ENCODE measurements around the gene CLPTM1.

CLPTM1 gene

GRCh38 chr19:44984005-44984404, 28.8 kb downstream of the CLPTM1 start:
- no peak for TF ChIP-seq CTCF (IDR thresholded peaks at IDR 0.05; ENCODE audit: low read depth, low read length)

DNA sequence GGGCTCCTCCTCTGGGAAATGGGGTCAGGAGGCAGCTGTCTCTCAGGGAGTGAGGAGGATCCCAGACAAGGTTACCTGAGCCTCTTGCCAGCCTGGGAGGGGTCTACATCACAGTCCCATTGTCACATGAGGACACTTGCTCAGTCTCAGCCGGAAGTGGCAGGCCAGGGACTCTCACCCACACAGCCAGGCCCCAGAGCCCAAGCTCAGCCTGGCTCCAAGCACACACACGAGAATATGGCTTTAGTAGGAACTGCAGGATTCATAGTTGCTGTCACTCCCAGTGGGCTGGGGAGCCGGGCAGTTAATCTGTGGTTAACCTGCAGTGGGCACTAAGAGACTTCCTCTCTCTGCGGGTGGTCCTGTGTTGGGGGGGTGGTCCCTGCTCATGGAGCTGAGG, 30.3 kb downstream of the CLPTM1 start:
- in situ Hi-C loops (cut with HindIII; ENCODE audit: low sequenced_read_pairs): no loop called here
- H3K4me3 ChIP-seq (ENCODE audit: low read depth, low read length): no peak overlapping the region
- no peak for DNase-seq (ENCODE audit: low read depth, low spot score)
- no peak for TF ChIP-seq CTCF (IDR thresholded peaks at IDR 0.05; ENCODE audit: low read depth, low read length)

More at GRCh38 chr19:44984005-44984404, 28.8 kb downstream of the CLPTM1 start:
- in situ Hi-C loops (cut with HindIII; ENCODE audit: low sequenced_read_pairs): no loop called here
- no peak for DNase-seq (ENCODE audit: low read depth, low spot score)
- no peak overlapping the region for H3K4me3 ChIP-seq (ENCODE audit: low read depth, low read length)

- DNase-seq (ENCODE audit: low read depth, low spot score): no peak
- in situ Hi-C loops (cut with HindIII; ENCODE audit: low sequenced_read_pairs): no loop called here
- no peak for TF ChIP-seq CTCF (IDR thresholded peaks at IDR 0.05; ENCODE audit: low read depth, low read length)
- no peak overlapping the region for H3K4me3 ChIP-seq (ENCODE audit: low read depth, low read length)
Observed at GRCh38 chr19:44986389-44986788, 31.2 kb downstream of the CLPTM1 start.

GRCh38 chr19:44987148-44987675, 32.0 kb downstream of the CLPTM1 start:
- in situ Hi-C loops (cut with HindIII; ENCODE audit: low sequenced_read_pairs): no loop called here
- no peak overlapping the region for H3K4me3 ChIP-seq (ENCODE audit: low read depth, low read length)
- no peak for TF ChIP-seq CTCF (IDR thresholded peaks at IDR 0.05; ENCODE audit: low read depth, low read length)

DNA sequence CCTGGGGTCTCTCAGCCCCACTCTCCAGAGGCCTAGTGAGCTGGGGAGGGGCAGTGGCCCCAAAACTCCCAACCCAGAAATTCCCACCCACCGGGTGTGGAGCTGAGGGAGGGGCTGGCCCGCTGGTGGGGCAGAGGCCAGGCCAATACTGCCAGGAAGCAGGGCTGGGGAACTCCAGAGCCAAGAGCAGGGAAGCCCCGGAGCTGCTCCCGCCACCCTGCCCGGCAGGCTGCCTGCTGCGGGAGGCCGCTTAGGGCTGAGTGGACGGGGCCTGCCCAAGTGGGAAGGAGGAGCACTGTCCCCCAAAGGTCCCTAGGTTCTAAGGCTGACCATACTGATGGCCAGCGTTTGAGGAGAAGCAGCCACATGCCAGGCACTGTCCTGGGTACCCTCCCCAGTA, 33.1 kb downstream of the CLPTM1 start:
- DNase-seq (ENCODE audit: low read depth, low spot score): no peak
- in situ Hi-C loops (cut with HindIII; ENCODE audit: low sequenced_read_pairs): no loop called here
- no peak overlapping the region for H3K4me3 ChIP-seq (ENCODE audit: low read depth, low read length)
- TF ChIP-seq CTCF (IDR thresholded peaks at IDR 0.05; ENCODE audit: low read depth, low read length): no peak

More at GRCh38 chr19:44987148-44987675, 32.0 kb downstream of the CLPTM1 start:
- no peak for DNase-seq (ENCODE audit: low read depth, low spot score)

DNA sequence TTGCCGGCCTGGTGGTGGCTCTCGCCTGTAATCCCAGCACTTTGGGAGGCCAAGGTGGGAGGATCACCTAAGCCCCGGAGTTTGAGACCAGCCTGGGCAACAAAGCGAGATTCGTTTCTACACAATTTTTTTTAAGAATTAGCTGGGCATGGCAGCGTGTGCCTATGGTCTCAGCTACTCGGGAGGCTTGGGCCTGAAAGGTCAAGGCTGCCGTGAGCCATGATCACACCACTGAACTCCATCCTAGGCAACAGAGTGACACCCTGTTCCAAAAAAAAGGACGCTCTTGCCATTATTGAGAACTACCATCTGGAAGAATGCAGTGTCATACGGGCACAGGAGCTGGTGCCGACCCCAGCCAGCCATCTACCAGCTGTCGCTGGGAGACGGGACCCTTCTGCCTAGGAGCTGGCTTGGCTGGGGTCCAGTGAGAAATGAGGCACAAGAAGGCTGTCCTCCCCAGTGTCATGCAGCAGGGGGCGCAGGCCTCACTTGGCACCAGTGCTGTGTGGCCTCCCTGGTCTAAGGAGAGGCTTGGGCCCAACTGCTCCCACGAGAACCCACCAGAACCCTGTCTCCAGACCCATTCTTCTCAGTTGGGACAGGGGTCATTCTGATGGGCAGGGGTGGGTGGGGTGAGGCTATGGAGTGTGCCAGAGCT, 33.8 kb downstream of the CLPTM1 start:
- H3K4me3 ChIP-seq (ENCODE audit: low read depth, low read length): no peak overlapping the region
- in situ Hi-C loops (cut with HindIII; ENCODE audit: low sequenced_read_pairs): no loop called here
- TF ChIP-seq CTCF (IDR thresholded peaks at IDR 0.05; ENCODE audit: low read depth, low read length): peak; percentile 77
- peak; percentile 48 for DNase-seq (ENCODE audit: low read depth, low spot score)

All from astrocyte of the spinal cord (primary cell).